ENCODE measurements around the gene SEMA4B.

Gene SEMA4B

DNA sequence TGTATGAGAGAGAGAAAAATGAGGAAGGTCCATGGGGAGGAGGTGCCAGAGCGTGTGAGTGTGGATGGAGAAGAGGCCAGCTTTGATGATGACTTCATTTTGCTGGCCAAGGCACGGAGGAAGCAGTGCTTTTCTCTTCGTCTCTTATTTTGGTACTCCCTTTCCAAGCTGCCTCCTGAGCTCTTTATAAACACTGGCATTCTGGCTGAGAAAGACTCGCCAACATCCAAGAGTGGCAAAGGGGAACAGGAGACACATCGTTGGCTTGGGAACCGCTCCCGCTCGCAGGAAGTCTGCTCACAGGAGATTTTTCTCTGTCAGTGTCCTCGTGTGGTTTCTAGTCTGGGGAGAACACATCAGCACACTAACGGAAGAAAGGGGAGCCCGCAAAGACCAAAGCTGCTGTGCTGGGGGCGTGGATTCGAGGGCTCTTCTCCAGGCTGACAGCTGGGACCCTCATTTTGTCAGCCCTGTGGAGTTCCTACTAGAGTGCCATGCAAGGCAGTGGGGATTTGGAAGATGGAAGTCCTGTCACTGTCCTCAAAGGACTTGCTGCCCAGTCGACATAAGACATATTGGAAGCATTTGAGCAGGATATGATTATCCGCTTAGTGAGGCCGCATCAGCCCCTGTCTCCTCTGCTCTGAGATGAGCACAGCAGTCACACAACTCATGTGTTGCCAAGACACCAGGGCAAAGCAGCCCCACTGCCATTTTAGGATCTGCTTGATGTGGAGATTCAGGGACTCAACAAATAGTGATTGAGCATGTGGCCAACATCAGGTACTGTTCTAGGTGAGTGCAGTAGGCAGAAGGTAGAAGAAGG is 8.0 kb upstream of the SEMA4B start:
- ChIA-PET CTCF (interaction anchor here (1.6 to 4.9 kb wide), 3 partner anchors 7 to 31 kb away, joined by 3 to 22 read pairs (median 9); partner anchors contain the start of gene SEMA4B), POLR2A (no interaction called here)

DNA sequence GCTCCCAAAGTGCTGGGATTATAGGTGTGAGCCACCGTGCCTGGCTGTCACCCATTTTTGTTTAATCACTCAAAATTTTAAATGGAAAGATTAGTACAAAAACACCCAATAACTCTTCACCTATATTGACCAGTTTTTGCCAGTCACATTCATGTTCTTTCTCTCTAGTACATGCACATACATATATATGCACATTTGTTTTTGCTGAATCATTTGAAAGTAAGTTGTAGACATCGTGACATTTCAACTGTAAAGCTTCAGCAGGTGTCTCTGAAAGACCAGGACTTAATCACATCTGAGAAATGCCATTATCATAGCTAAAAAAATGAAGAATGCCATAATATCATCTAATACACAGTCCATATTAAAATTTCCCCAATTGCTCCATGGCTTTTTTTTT is 6.5 kb upstream of the SEMA4B start:
- TF ChIP-seq, protein P1, sequence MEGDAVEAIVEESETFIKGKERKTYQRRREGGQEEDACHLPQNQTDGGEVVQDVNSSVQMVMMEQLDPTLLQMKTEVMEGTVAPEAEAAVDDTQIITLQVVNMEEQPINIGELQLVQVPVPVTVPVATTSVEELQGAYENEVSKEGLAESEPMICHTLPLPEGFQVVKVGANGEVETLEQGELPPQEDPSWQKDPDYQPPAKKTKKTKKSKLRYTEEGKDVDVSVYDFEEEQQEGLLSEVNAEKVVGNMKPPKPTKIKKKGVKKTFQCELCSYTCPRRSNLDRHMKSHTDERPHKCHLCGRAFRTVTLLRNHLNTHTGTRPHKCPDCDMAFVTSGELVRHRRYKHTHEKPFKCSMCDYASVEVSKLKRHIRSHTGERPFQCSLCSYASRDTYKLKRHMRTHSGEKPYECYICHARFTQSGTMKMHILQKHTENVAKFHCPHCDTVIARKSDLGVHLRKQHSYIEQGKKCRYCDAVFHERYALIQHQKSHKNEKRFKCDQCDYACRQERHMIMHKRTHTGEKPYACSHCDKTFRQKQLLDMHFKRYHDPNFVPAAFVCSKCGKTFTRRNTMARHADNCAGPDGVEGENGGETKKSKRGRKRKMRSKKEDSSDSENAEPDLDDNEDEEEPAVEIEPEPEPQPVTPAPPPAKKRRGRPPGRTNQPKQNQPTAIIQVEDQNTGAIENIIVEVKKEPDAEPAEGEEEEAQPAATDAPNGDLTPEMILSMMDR (IDR thresholded peaks at IDR 0.05; ENCODE audit: control extremely low read depth, extremely low read depth, low read depth, missing control alignments), result no peak
- POLR2A ChIA-PET, result no interaction called here
- no peak for DNase-seq (ENCODE audit: extremely low spot score)
- CTCF ChIA-PET, result interaction anchor here (1.2 kb wide), 2 partner anchors 27 to 98 kb away, joined by 3 read pairs; no protein-coding TSS in a partner anchor

More for the DNA sequence above, 8.0 kb upstream of the SEMA4B start:
- no peak for DNase-seq (ENCODE audit: extremely low spot score)
- TF ChIP-seq, protein P1 (IDR thresholded peaks at IDR 0.05; ENCODE audit: control extremely low read depth, extremely low read depth, low read depth, missing control alignments), result no peak

DNA sequence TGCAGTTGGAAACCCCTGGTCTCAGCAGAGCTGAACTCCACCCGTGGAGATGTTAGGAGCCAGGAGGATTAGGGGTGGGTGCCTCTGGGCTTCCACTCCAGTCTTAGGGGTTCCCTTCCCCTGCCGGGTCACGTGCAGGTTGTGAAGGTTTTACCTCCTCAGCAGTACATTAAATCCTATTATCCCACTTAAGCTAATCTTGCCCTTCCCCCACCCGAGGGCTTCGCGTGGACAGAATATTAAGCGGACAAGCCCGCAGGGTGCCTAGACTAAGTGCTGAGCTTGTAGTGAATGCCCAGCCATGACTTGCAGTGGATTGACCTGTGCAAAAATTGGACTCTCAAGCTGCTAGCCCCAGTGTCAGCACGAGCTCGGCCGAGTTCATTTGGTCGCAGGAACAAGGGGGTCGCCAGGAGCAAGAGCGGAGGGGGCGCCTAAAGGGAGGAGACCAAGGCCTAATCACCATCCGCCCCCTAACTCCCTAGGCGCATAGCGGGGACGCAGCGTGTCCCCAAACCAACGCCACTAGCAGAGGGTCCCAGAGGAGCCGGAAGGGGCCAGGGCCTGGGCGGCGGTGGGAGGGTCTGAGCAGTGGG is 498 bp upstream of the SEMA4B start:
- ChIA-PET POLR2A (interaction anchor here (0.6 to 1.7 kb wide), 3 partner anchors 9 to 33 kb away, joined by 3 to 7 read pairs (median 3); partner anchors contain the start of genes CIB1 and GDPGP1), CTCF (interaction anchor here (0.9 to 4.6 kb wide), 12 partner anchors 10 to 222 kb away, joined by 3 to 25 read pairs (median 4); partner anchors contain the start of genes CIB1 and GDPGP1)
- DNase-seq (ENCODE audit: extremely low spot score), result no peak
- TF ChIP-seq, protein P1 (IDR thresholded peaks at IDR 0.05; ENCODE audit: control extremely low read depth, extremely low read depth, low read depth, missing control alignments), result no peak

DNA sequence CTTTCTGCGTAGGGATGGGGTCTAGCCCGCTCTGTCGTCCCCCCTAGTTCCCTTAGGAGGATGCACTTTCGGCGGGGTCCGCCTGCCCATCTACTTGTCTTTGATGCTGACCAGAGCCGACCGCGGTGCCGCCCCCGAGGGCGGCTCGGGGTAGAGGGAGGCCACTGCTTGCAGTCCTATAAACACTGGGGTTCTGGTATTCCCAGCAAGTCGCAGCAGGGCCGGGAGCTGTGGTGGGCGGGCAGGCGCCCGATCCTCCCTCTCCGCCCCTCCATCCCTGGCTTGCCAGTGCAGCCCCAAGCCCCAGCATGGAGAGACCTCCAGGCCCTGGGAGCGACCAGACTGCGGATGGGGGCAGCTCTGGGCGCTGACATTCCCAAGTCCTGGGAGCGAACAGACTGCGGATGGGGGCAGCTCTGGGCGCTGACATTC is 830 bp downstream of the SEMA4B start:
- no peak for DNase-seq (ENCODE audit: extremely low spot score)
- TF ChIP-seq, protein P1 (IDR thresholded peaks at IDR 0.05; ENCODE audit: control extremely low read depth, extremely low read depth, low read depth, missing control alignments), result no peak
- POLR2A ChIA-PET, result interaction anchor here (0.7 to 1.7 kb wide), 2 partner anchors 10 to 32 kb away, joined by 3 to 7 read pairs; partner anchors contain the start of genes CIB1 and GDPGP1

DNA sequence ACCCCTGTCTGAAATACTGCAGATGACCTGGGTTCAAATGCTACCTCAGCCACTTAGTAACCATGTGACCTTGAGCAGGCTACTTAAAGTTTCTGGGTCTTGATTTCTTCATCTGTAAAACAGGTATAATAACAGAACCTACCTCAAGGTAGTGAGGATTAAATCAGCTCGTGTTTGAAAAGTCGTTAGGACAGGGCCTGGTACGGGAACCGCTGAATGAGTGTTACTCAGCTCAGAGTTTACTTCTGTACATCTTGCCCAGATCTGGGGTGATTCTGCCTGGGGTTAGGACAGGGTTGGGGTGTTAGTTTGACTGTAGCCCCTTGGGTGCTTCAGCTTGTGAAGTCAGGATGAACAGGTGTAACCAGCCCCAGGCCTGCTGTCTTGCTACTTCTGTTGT is 1.8 kb downstream of the SEMA4B start:
- ChIA-PET POLR2A (no interaction called here), CTCF (interaction anchor here (1.2 to 4.6 kb wide), 5 partner anchors 12 to 18 kb away, joined by 3 to 25 read pairs (median 4); no protein-coding TSS in a partner anchor)
- TF ChIP-seq, protein P1 (IDR thresholded peaks at IDR 0.05; ENCODE audit: control extremely low read depth, extremely low read depth, low read depth, missing control alignments), result no peak
- no peak for DNase-seq (ENCODE audit: extremely low spot score)

More for the DNA sequence above, 830 bp downstream of the SEMA4B start:
- CTCF ChIA-PET, result interaction anchor here (1.4 to 4.6 kb wide), 5 partner anchors 11 to 118 kb away, joined by 3 to 25 read pairs (median 5); no protein-coding TSS in a partner anchor

DNA sequence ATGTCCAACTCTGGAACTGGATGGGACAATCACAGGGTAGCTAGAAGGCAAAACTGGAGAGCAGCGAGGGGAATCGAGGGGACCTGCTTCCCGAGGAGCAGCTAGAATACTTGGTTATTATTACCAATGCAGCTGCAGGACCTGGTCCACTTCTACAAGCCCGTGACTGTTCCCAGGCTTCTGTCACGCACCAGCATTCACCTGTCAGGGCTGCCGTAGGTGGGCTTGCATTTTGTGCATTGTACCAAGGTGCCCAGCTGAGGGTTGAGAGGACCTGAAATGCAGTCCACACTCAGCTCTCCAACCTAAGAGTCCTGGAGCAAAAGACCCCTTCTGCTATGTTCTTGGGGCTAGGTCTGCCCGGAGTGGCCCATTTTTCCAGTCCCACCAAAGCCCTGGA is 2.3 kb downstream of the SEMA4B start:
- POLR2A ChIA-PET, result no interaction called here
- CTCF ChIA-PET, result interaction anchor here (1.2 to 4.4 kb wide), 4 partner anchors 11 to 18 kb away, joined by 3 to 25 read pairs (median 4); no protein-coding TSS in a partner anchor
- DNase-seq (ENCODE audit: extremely low spot score), result no peak
- TF ChIP-seq, protein P1 (IDR thresholded peaks at IDR 0.05; ENCODE audit: control extremely low read depth, extremely low read depth, low read depth, missing control alignments), result no peak
